Sigmoid colon (tissue), 4 donors: ENCODE results near the gene DNAJC27.

ENCODE experiments used
- CTCF ChIP-seq, 4 experiments: fragments of 450-650 bp in 3 of 4; fragments of 200-600 bp in 1 of 4; IDR thresholded peaks; one replicate each; pipeline ENCODE4 v1.5.1; 2016 to 2019; ENCODE audit warnings: antibody characterized with exemption in 4 of 4, mild to moderate bottlenecking in 3 of 4, moderate library complexity in 2 of 4
- EP300 ChIP-seq, 4 donors: sonication (generic); formaldehyde crosslinking; IDR thresholded peaks; one replicate each; pipeline ENCODE4 v1.6.1; 2017; ENCODE audit warnings: antibody characterized with exemption in 4 of 4

GRCh38 chr2:24913911-24914310 is 57.8 kb downstream of the DNAJC27 start:
- TF ChIP-seq EP300 (IDR thresholded peaks at IDR 0.05) (no peak), CTCF (IDR thresholded peaks at IDR 0.05) (no peak)
